Stimulated activated CD4-positive, alpha-beta T cell treated with anti-CD3 and anti-CD28 coated beads, Interleukin-15, amount 100 ng/mL, for 1 hour (primary cell): ENCODE measurements around the gene RBP3.

Experiments
- DNase-seq, 2 donors: peaks; one replicate each; pipeline ENCODE4 v3.0.0-alpha.2; 2020; ENCODE audit warnings: low read depth in 1 of 2, low spot score in 1 of 2

The RBP3 gene

GRCh38 chr10:47318706-47319105 is 29.5 kb upstream of the RBP3 start:
- no peak for DNase-seq

GRCh38 chr10:47319784-47320183 is 28.4 kb upstream of the RBP3 start:
- DNase-seq = no peak

- DNase-seq = no peak
Measured at GRCh38 chr10:47320812-47321211, 27.4 kb upstream of the RBP3 start.

- DNase-seq = no peak
Measured at GRCh38 chr10:47321521-47322195, 26.5 kb upstream of the RBP3 start.

- DNase-seq = no peak
Measured at GRCh38 chr10:47322300-47323061, 25.7 kb upstream of the RBP3 start, which contains the start of gene GDF2. TSS of gene GDF2 (plus strand) at chr10:47322454. CDS start at chr10:47322669, 215 bp downstream.

GRCh38 chr10:47323087-47323486 is 25.1 kb upstream of the RBP3 start:
- no peak for DNase-seq

- no peak for DNase-seq
Measured at GRCh38 chr10:47323636-47324296, 24.4 kb upstream of the RBP3 start.

GRCh38 chr10:47325303-47326291 is 22.6 kb upstream of the RBP3 start:
- DNase-seq = no peak

GRCh38 chr10:47326306-47326926 is 21.7 kb upstream of the RBP3 start:
- DNase-seq = no peak

GRCh38 chr10:47326927-47327330 is 21.2 kb upstream of the RBP3 start:
- no peak for DNase-seq

GRCh38 chr10:47329855-47330254 is 18.3 kb upstream of the RBP3 start:
- no peak for DNase-seq

GRCh38 chr10:47330366-47330765 is 17.8 kb upstream of the RBP3 start:
- no peak for DNase-seq

GRCh38 chr10:47330804-47331203 is 17.4 kb upstream of the RBP3 start:
- no peak for DNase-seq

GRCh38 chr10:47331491-47331890 is 16.7 kb upstream of the RBP3 start:
- no peak for DNase-seq

- no peak for DNase-seq
Measured at GRCh38 chr10:47331954-47332353, 16.2 kb upstream of the RBP3 start.

GRCh38 chr10:47332371-47332770 is 15.8 kb upstream of the RBP3 start:
- DNase-seq = no peak

GRCh38 chr10:47332946-47333345 is 15.2 kb upstream of the RBP3 start:
- no peak for DNase-seq

GRCh38 chr10:47333532-47333931 is 14.6 kb upstream of the RBP3 start:
- no peak for DNase-seq

- DNase-seq = no peak
Measured at GRCh38 chr10:47334466-47335295, 13.5 kb upstream of the RBP3 start.

- DNase-seq = no peak
Measured at GRCh38 chr10:47335906-47336305, 12.3 kb upstream of the RBP3 start.
